SU-DHL-6 (cell line): Measurements from ENCODE around the gene CEMP1.

Experiments used
- H2AFZ ChIP-seq: fragments of 200-600 bp; sonication (generic); 2 replicates; pipeline ENCODE4 v1.6.1; 2014; ENCODE audit warnings: low read depth, mild to moderate bottlenecking, moderate library complexity, mixed read lengths, antibody characterized with exemption, low read length; ENCODE audit not compliant: severe bottlenecking
- H3F3A ChIP-seq: fragments of 200-600 bp; shearing (Covaris generic); 2 replicates; pipeline ENCODE4 v1.6.0; 2016; ENCODE audit warnings: antibody characterized with exemption, mild to moderate bottlenecking; ENCODE audit not compliant: insufficient read depth
- H3K27ac ChIP-seq: fragments of 200-600 bp; sonication (generic); 2 replicates; pipeline ENCODE4 v1.5.1; 2016; ENCODE audit warnings: low read depth, mild to moderate bottlenecking, low read length, moderate library complexity, mixed read lengths
- H3K27me3 ChIP-seq: fragments of 200-600 bp; sonication (generic), shearing (Covaris generic); 2 replicates; pipeline ENCODE4 v1.6.0; 2014; ENCODE audit warnings: mild to moderate bottlenecking, low read length
- H3K36me3 ChIP-seq: fragments of 200-600 bp; sonication (generic); 2 replicates; pipeline ENCODE4 v1.6.1; 2014; ENCODE audit warnings: mild to moderate bottlenecking, low read length, mixed read lengths
- H3K4me2 ChIP-seq: fragments of 300-600, 200-600 bp; shearing (Covaris generic), sonication (generic); 2 replicates; pipeline ENCODE4 v1.6.0; 2014; ENCODE audit warnings: low read length, low read depth, mild to moderate bottlenecking; ENCODE audit not compliant: poor library complexity, severe bottlenecking
- H3K4me3 ChIP-seq: fragments of 200-600 bp; sonication (generic); 2 replicates; pipeline ENCODE4 v1.5.1; 2014; ENCODE audit warnings: antibody characterized with exemption, low read length, mild to moderate bottlenecking, mixed read lengths; ENCODE audit not compliant: insufficient read depth, poor library complexity, severe bottlenecking
- H3K79me2 ChIP-seq: fragments of 200-600 bp; sonication (generic); 2 replicates; pipeline ENCODE4 v1.6.1; 2014; ENCODE audit warnings: mild to moderate bottlenecking, low read length, moderate library complexity; ENCODE audit not compliant: insufficient read depth
- H3K9ac ChIP-seq: fragments of 200-600 bp; sonication (generic); 2 replicates; pipeline ENCODE4 v1.7.0; 2014; ENCODE audit warnings: mild to moderate bottlenecking, low read length
- H3K9me2 ChIP-seq: fragments of 200-600 bp; sonication (generic); replicated peaks from 2 replicates; pipeline ENCODE4 v1.6.1; 2014; ENCODE audit warnings: low read length; ENCODE audit not compliant: insufficient read depth
- H3K9me3 ChIP-seq: fragments of 200-600 bp; sonication (generic); 2 replicates; pipeline ENCODE4 v1.6.1; 2014; ENCODE audit warnings: low read length, mixed read lengths; ENCODE audit not compliant: insufficient read depth
- H4K20me1 ChIP-seq: fragments of 200-600 bp; sonication (generic); 2 replicates; pipeline ENCODE4 v1.6.1; 2014; ENCODE audit warnings: low read depth, mild to moderate bottlenecking, antibody characterized with exemption, low read length, moderate library complexity, mixed read lengths
- CTCF ChIP-seq: fragments of 200-600 bp; sonication (generic); IDR thresholded peaks from one replicate; pipeline ENCODE4 v1.5.1; 2017; ENCODE audit warnings: antibody characterized with exemption, mild to moderate bottlenecking, low read length, moderate library complexity; ENCODE audit not compliant: insufficient read depth, poor library complexity, severe bottlenecking
- EZH2phosphoT487 ChIP-seq: fragments of 200-600 bp; sonication (generic), shearing (Covaris generic); conservative IDR thresholded peaks from 2 replicates; pipeline ENCODE4 v1.6.1; 2018; ENCODE audit warnings: mild to moderate bottlenecking, antibody characterized with exemption, low read length, moderate library complexity, mixed read lengths

Gene CEMP1

GRCh38 chr16:2529961-2530628 lies 1.1 kb downstream of the CEMP1 start:
- no peak overlapping the region for H3K4me3 ChIP-seq
- no peak overlapping the region for H3K9ac ChIP-seq
- H2AFZ ChIP-seq: no peak overlapping the region
- H3K27ac ChIP-seq: no peak overlapping the region
- no peaks in the 10 kb centered on the region for H3K27me3 ChIP-seq
- no peaks in the 10 kb centered on the region for H3K9me2 ChIP-seq
- H3K79me2 ChIP-seq: no peaks in the 10 kb centered on the region
- H3K4me2 ChIP-seq: no peak overlapping the region
- H4K20me1 ChIP-seq: no peaks in the 10 kb centered on the region
- no peaks in the 10 kb centered on the region for H3K36me3 ChIP-seq
- no peaks in the 10 kb centered on the region for H3K9me3 ChIP-seq
- no peak for TF ChIP-seq EZH2phosphoT487
- TF ChIP-seq CTCF: no peak
- H3F3A ChIP-seq: peaks cover 14% of the 10 kb centered on the region; the same call in 1 of the 2 replicates

GRCh38 chr16:2529061-2529931 lies 1.9 kb downstream of the CEMP1 start:
- TF ChIP-seq EZH2phosphoT487 (no peak), CTCF (no peak)
- peaks cover 14% of the 10 kb centered on the region; the same call in 1 of the 2 replicates for H3F3A ChIP-seq
- H3K4me2 ChIP-seq: no peak overlapping the region
- H3K9me3 ChIP-seq: no peaks in the 10 kb centered on the region
- no peaks in the 10 kb centered on the region for H3K36me3 ChIP-seq
- H3K9ac ChIP-seq: no peak overlapping the region
- H3K79me2 ChIP-seq: no peaks in the 10 kb centered on the region
- no peaks in the 10 kb centered on the region for H3K9me2 ChIP-seq
- no peak overlapping the region for H3K27ac ChIP-seq
- H2AFZ ChIP-seq: no peak overlapping the region
- H4K20me1 ChIP-seq: no peaks in the 10 kb centered on the region
- H3K4me3 ChIP-seq: no peak overlapping the region
- no peaks in the 10 kb centered on the region for H3K27me3 ChIP-seq

GRCh38 chr16:2528161-2529060 lies 2.8 kb downstream of the CEMP1 start:
- H3K36me3 ChIP-seq: no peaks in the 10 kb centered on the region
- no peak overlapping the region for H3K4me3 ChIP-seq

More at GRCh38 chr16:2528161-2529060, 2.8 kb downstream of the CEMP1 start:
- Histone ChIP-seq H3K27me3 (no peaks in the 10 kb centered on the region), H3K9me3 (no peaks in the 10 kb centered on the region), H3K27ac (no peak overlapping the region), H4K20me1 (no peaks in the 10 kb centered on the region), H3K4me2 (no peak overlapping the region), H3F3A (peaks cover 14% of the 10 kb centered on the region; the same call in 1 of the 2 replicates), H3K9ac (no peak overlapping the region), H2AFZ (no peak overlapping the region), H3K9me2 (no peaks in the 10 kb centered on the region), H3K79me2 (no peaks in the 10 kb centered on the region)
- TF ChIP-seq EZH2phosphoT487 (no peak), CTCF (no peak)
